Lower leg skin (tissue), 3 donors: Measurements from ENCODE around the gene PPP1CC.

Experiments
- CTCF ChIP-seq, 3 donors: fragments of 450-650 bp; IDR thresholded peaks; one replicate each; pipeline ENCODE4 v1.5.1; 2016; ENCODE audit warnings: antibody characterized with exemption in 3 of 3, mild to moderate bottlenecking in 3 of 3, moderate library complexity in 2 of 3
- POLR2A ChIP-seq, 2 donors: fragments of 450-650 bp; IDR thresholded peaks; one replicate each; pipeline ENCODE4 v1.6.1; 2016 to 2017; ENCODE audit warnings: antibody characterized with exemption in 2 of 2, mild to moderate bottlenecking in 1 of 2, moderate library complexity in 1 of 2

- TF ChIP-seq CTCF (IDR thresholded peaks at IDR 0.05) = no peak
- no peak for TF ChIP-seq POLR2A (IDR thresholded peaks at IDR 0.05)
Measured at GRCh38 chr12:110670161-110670701, 72.5 kb downstream of the PPP1CC start.
